Type B pancreatic cell (in vitro differentiated cells): ENCODE results near the gene NES. TPM values are rescaled to one million over a fixed set of nuclear protein-coding genes. Genes with fewer than 3 reads are reported as not detected.

Source experiments
- DNase-seq: peaks from one replicate; pipeline ENCODE4 v3.0.0; 2021; ENCODE audit warnings: mixed read lengths; ENCODE audit not compliant: unreplicated experiment; ENCODE audit errors: extremely low spot score
- H3K27ac Mint-ChIP-seq: 2 replicates; pipeline ENCODE4 v1.8.0; 2021; ENCODE audit warnings: mild to moderate bottlenecking, mixed read lengths
- H3K27me3 Mint-ChIP-seq: 2 replicates; pipeline ENCODE4 v1.8.0; 2021; ENCODE audit warnings: mixed read lengths
- H3K36me3 Mint-ChIP-seq: 2 replicates; pipeline ENCODE4 v1.8.0; 2021; ENCODE audit warnings: mixed read lengths
- H3K4me1 Mint-ChIP-seq: one replicate; pipeline ENCODE4 v1.8.0; 2021; ENCODE audit warnings: mixed read lengths; ENCODE audit not compliant: unreplicated experiment
- H3K4me3 Mint-ChIP-seq: 2 replicates; pipeline ENCODE4 v1.8.0; 2021; ENCODE audit warnings: mild to moderate bottlenecking, mixed read lengths
- H3K9me3 Mint-ChIP-seq: 2 replicates; pipeline ENCODE4 v1.8.0; 2021; ENCODE audit warnings: mixed read lengths
- CTCF ChIP-seq: fragments of 200-600 bp; sonication (generic); conservative IDR thresholded peaks from 2 replicates; pipeline ENCODE4 v1.5.0; 2021; ENCODE audit warnings: antibody characterized with exemption, mild to moderate bottlenecking
- total RNA-seq: library from RNA; stranded (reverse); gene quantifications from 2 replicates; pipeline ENCODE4 v1.2.1, GENCODE V29; 2021; ENCODE audit warnings: low replicate concordance

NES gene
- total RNA-seq, 1 donor from 2014 or later = 125 TPM

DNA sequence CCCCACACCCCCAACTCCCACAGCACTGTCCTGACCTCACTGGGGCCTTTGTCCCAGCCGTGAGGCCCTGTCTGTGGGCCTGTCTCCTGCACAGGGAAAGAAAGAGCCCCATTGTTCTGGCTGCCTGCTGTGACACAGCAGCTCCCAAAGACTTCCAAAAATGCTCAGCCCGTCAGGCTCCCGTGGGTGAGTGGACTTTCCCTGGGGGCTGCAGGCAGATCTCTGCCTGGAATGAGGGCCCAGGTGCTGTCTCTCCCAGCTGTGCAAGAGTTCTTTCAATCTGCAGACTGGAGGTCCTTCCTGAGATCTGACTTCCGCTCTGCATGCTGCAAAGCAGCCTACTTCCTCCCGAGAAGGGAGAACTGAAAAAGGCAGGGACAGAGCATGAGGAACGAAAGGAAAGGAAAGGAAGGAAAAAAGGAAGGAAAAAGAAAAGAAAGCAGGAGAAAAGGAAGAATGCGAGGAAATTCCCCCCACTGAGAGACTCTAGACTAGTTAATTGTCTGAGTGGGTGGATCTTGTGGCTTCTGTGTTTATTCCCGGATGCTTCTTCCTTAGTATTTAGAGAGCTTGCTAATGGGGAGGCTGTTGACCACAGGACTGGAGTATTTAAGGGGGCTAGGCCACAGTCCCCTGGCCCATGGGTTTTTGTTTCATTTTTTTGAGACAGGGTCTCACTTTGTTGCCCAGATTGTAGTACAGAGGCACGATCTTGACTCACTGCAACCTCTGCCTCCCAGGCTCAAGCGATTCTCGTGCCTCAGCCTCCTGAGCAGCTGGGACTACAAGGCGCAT lies 15.0 kb downstream of the NES start:
- no peak for DNase-seq
- Mint-ChIP-seq H3K27ac (no peak overlapping the region), H3K4me3 (peak overlapping the region; percentile 35), H3K9me3 (no peaks in the 10 kb centered on the region), H3K4me1 (peaks cover 72% of the 10 kb centered on the region), H3K36me3 (no peaks in the 10 kb centered on the region), H3K27me3 (peaks cover 28% of the 10 kb centered on the region)
- no peak for TF ChIP-seq CTCF

GRCh38 chr1:156660752-156661112 lies 16.5 kb downstream of the NES start:
- TF ChIP-seq CTCF = no peak
- Mint-ChIP-seq H3K27me3 (peaks cover 43% of the 10 kb centered on the region), H3K9me3 (no peaks in the 10 kb centered on the region), H3K36me3 (no peaks in the 10 kb centered on the region), H3K27ac (peak overlapping the region; percentile 50), H3K4me1 (peaks cover 66% of the 10 kb centered on the region), H3K4me3 (no peak overlapping the region)
- DNase-seq = no peak

- Mint-ChIP-seq H3K9me3 (no peaks in the 10 kb centered on the region), H3K4me3 (peak overlapping the region; percentile 81), H3K36me3 (no peaks in the 10 kb centered on the region), H3K27ac (peak overlapping the region; percentile 82), H3K27me3 (peaks cover 48% of the 10 kb centered on the region), H3K4me1 (peaks cover 60% of the 10 kb centered on the region)
- DNase-seq = peak; percentile 99
- peak; percentile 98 for TF ChIP-seq CTCF
Observed at GRCh38 chr1:156659988-156660751, 17.0 kb downstream of the NES start.

GRCh38 chr1:156659661-156659987 lies 17.6 kb downstream of the NES start:
- Mint-ChIP-seq H3K36me3 (no peaks in the 10 kb centered on the region), H3K9me3 (no peaks in the 10 kb centered on the region), H3K27ac (peak overlapping the region; percentile 82), H3K4me3 (peak overlapping the region; percentile 81), H3K4me1 (peaks cover 57% of the 10 kb centered on the region), H3K27me3 (peaks cover 54% of the 10 kb centered on the region)
- no peak for TF ChIP-seq CTCF
- no peak for DNase-seq

- peak overlapping the region; percentile 82 for H3K27ac Mint-ChIP-seq
- TF ChIP-seq CTCF = no peak
- H3K27me3 Mint-ChIP-seq = peaks cover 59% of the 10 kb centered on the region
- peak overlapping the region; percentile 81 for H3K4me3 Mint-ChIP-seq
- no peaks in the 10 kb centered on the region for H3K36me3 Mint-ChIP-seq
- no peaks in the 10 kb centered on the region for H3K9me3 Mint-ChIP-seq
- no peak for DNase-seq
- peaks cover 51% of the 10 kb centered on the region for H3K4me1 Mint-ChIP-seq
Observed at GRCh38 chr1:156658945-156659574, 18.1 kb downstream of the NES start.
